GM19455 (cell line): ENCODE measurements around the gene PPM1B.
A peak's percentile ranks its signal among the peaks of the same experiment; 100 is the strongest.
"Not testable (repeated sequence)": the region's sequence is repeated elsewhere in the genome, so short reads cannot be mapped to it uniquely, and the experiment has no call there.

Source experiments
- ATAC-seq: cut with Tn5 transposase; IDR thresholded peaks from one replicate; pipeline ENCODE4 v1.9.1; 2021; ENCODE audit not compliant: unreplicated experiment

The PPM1B gene

GRCh38 chr2:44155666-44156446 lies 12.8 kb upstream of the PPM1B start:
- no peak for ATAC-seq

- ATAC-seq: no peak
Observed at GRCh38 chr2:44163777-44164176, 4.9 kb upstream of the PPM1B start.

- no peak for ATAC-seq
Observed at GRCh38 chr2:44164617-44165016, 4.1 kb upstream of the PPM1B start.

- ATAC-seq: no peak
Observed at GRCh38 chr2:44166096-44166495, 2.6 kb upstream of the PPM1B start.

- no peak for ATAC-seq
Observed at GRCh38 chr2:44167311-44167907, 1.3 kb upstream of the PPM1B start.

- peak; percentile 87 for ATAC-seq
Observed at GRCh38 chr2:44167908-44168680, 581 bp upstream of the PPM1B start.

- ATAC-seq: peak; percentile 21
Observed at GRCh38 chr2:44169155-44169898, 652 bp downstream of the PPM1B start.

GRCh38 chr2:44170311-44170717 lies 1.6 kb downstream of the PPM1B start:
- no peak for ATAC-seq

- no peak for ATAC-seq
Observed at GRCh38 chr2:44171018-44171417, 2.3 kb downstream of the PPM1B start.

GRCh38 chr2:44171442-44171841 lies 2.8 kb downstream of the PPM1B start:
- not testable (repeated sequence) for ATAC-seq

GRCh38 chr2:44172576-44172975 lies 3.9 kb downstream of the PPM1B start:
- ATAC-seq: no peak

- no peak for ATAC-seq
Observed at GRCh38 chr2:44178950-44179349, 10.3 kb downstream of the PPM1B start.

- no peak for ATAC-seq
Observed at GRCh38 chr2:44181648-44182047, 13.0 kb downstream of the PPM1B start.

GRCh38 chr2:44184106-44184505 lies 15.4 kb downstream of the PPM1B start:
- ATAC-seq: no peak

GRCh38 chr2:44186810-44187209 lies 18.1 kb downstream of the PPM1B start:
- ATAC-seq: no peak

- ATAC-seq: no peak
Observed at GRCh38 chr2:44187251-44187650, 18.6 kb downstream of the PPM1B start.

GRCh38 chr2:44188696-44189095 lies 20.0 kb downstream of the PPM1B start:
- ATAC-seq: no peak

GRCh38 chr2:44189104-44189503 lies 20.4 kb downstream of the PPM1B start:
- ATAC-seq: no peak

- ATAC-seq: no peak
Observed at GRCh38 chr2:44190526-44190925, 21.9 kb downstream of the PPM1B start.

- ATAC-seq: peak; percentile 94
Observed at GRCh38 chr2:44191739-44192138, 23.1 kb downstream of the PPM1B start.

GRCh38 chr2:44192646-44193045 lies 24.0 kb downstream of the PPM1B start:
- no peak for ATAC-seq
